Smooth muscle cell (in vitro differentiated cells): ENCODE results near the gene CXCL5. TPM values are rescaled to one million over a fixed set of nuclear protein-coding genes. Genes with fewer than 3 reads are reported as not detected.

ENCODE experiments used
- DNase-seq: peaks from one replicate; lab custom pipeline; 2025; ENCODE audit not compliant: unreplicated experiment; lab: John Stamatoyannopoulos, UW
- H2AFZ ChIP-seq: fragments of 200-600 bp; sonication (generic); 2 replicates; pipeline ENCODE4 v1.6.0; 2016; ENCODE audit warnings: antibody characterized with exemption, low read depth, mild to moderate bottlenecking
- H3F3A ChIP-seq: fragments of 200-600 bp; sonication (generic); 2 replicates; pipeline ENCODE4 v1.6.0; 2017; ENCODE audit warnings: antibody characterized with exemption, low read depth
- H3K27ac ChIP-seq: fragments of 200-600 bp; sonication (generic); 2 replicates; pipeline ENCODE4 v1.5.1; 2016; ENCODE audit warnings: low read depth, mild to moderate bottlenecking
- H3K27me3 ChIP-seq: fragments of 200-600 bp; sonication (generic); 2 replicates; pipeline ENCODE4 v1.6.1; 2016; ENCODE audit warnings: low read depth, mild to moderate bottlenecking
- H3K36me3 ChIP-seq: fragments of 200-600 bp; sonication (generic); 2 replicates; pipeline ENCODE4 v1.5.1; 2016; ENCODE audit warnings: low read depth
- H3K4me1 ChIP-seq: fragments of 200-600 bp; sonication (generic); 2 replicates; pipeline ENCODE4 v1.5.1; 2016; ENCODE audit warnings: low read depth
- H3K4me2 ChIP-seq: fragments of 200-600 bp; sonication (generic); 2 replicates; pipeline ENCODE4 v1.6.0; 2016; ENCODE audit warnings: mild to moderate bottlenecking
- H3K4me3 ChIP-seq: fragments of 200-600 bp; sonication (generic); 2 replicates; pipeline ENCODE4 v1.5.1; 2016; ENCODE audit warnings: mild to moderate bottlenecking
- H3K79me2 ChIP-seq: fragments of 200-600 bp; sonication (generic); 2 replicates; pipeline ENCODE4 v1.6.0; 2016; ENCODE audit warnings: low read depth, mild to moderate bottlenecking
- H3K9ac ChIP-seq: fragments of 200-600 bp; sonication (generic); 2 replicates; pipeline ENCODE4 v1.6.0; 2016; ENCODE audit warnings: low read depth
- H3K9me3 ChIP-seq: fragments of 200-600 bp; sonication (generic); replicated peaks from 2 replicates; pipeline ENCODE4 v1.5.1; 2016; ENCODE audit warnings: low read depth
- H4K20me1 ChIP-seq: fragments of 200-600 bp; sonication (generic); 2 replicates; pipeline ENCODE4 v1.6.0; 2016; ENCODE audit warnings: low read depth
- WGBS: methylation state at CpG from one replicate; pipeline ENCODE4 v1.1.7; 2016; ENCODE audit warnings: low lambda C conversion rate; 5-methylcytosine and 5-hydroxymethylcytosine counted together
- polyA plus RNA-seq: library from polyadenylated mRNA; unstranded; fragments of >200 nt; fragmentation: Nextera tagmentation; extraction: Ambion mirVana; gene quantifications from 2 replicates; pipeline ENCODE4 v1.2.1, GENCODE V29; 2016
- total RNA-seq: library from RNA; depleted of rRNA; stranded (reverse); fragments of >200 nt; gene quantifications from 2 replicates; pipeline ENCODE4 v1.2.3, GENCODE V29; 2014
- TF ChIP-seq, protein P1 (sequence below): fragments of 200-600 bp; sonication (generic); IDR thresholded peaks from 2 replicates; pipeline ENCODE4 v1.5.1; 2017; ENCODE audit warnings: borderline replicate concordance, mild to moderate bottlenecking, antibody characterized with exemption; ENCODE audit not compliant: insufficient read depth, poor library complexity, severe bottlenecking

The CXCL5 gene
- total and polyA plus RNA-seq, 2 experiments from 2014 or later = 3.7 to 4.2 TPM

DNA sequence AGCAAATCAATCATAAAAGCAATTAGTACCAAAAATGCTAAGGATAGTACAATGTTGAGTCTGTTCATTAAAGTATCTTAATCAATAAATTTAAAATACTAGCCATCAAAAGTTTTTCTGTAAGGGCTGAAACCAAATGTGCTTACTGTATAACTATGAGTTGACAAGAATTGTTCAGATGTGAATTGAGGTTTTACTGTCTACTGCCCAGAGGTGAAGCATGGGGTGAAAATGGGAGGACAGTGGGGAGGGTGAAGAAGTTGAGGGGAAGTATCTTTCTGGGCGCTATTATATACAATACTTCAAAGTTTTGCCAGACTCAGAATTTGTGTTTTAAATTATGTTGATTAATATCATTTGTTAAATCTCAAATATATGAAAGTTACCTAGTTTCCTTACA is 6.4 kb downstream of the CXCL5 start:
- DNase-seq = no peak
- no peak overlapping the region for H3K27ac ChIP-seq
- no peak overlapping the region for H3K4me3 ChIP-seq
- 60% methylated on average over 1 of the region's 1 CpG for whole genome bisulfite sequencing
- TF ChIP-seq, protein P1, sequence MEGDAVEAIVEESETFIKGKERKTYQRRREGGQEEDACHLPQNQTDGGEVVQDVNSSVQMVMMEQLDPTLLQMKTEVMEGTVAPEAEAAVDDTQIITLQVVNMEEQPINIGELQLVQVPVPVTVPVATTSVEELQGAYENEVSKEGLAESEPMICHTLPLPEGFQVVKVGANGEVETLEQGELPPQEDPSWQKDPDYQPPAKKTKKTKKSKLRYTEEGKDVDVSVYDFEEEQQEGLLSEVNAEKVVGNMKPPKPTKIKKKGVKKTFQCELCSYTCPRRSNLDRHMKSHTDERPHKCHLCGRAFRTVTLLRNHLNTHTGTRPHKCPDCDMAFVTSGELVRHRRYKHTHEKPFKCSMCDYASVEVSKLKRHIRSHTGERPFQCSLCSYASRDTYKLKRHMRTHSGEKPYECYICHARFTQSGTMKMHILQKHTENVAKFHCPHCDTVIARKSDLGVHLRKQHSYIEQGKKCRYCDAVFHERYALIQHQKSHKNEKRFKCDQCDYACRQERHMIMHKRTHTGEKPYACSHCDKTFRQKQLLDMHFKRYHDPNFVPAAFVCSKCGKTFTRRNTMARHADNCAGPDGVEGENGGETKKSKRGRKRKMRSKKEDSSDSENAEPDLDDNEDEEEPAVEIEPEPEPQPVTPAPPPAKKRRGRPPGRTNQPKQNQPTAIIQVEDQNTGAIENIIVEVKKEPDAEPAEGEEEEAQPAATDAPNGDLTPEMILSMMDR = no peak
- H3K79me2 ChIP-seq = no peaks in the 10 kb centered on the region
- no peaks in the 10 kb centered on the region for H4K20me1 ChIP-seq
- no peak overlapping the region for H3K9ac ChIP-seq
- no peaks in the 10 kb centered on the region for H3K4me1 ChIP-seq
- H3K4me2 ChIP-seq = no peak overlapping the region
- H3F3A ChIP-seq = no peaks in the 10 kb centered on the region
- peaks cover 9% of the 10 kb centered on the region for H3K27me3 ChIP-seq
- H3K9me3 ChIP-seq = no peaks in the 10 kb centered on the region
- no peak overlapping the region for H2AFZ ChIP-seq
- H3K36me3 ChIP-seq = no peaks in the 10 kb centered on the region

DNA sequence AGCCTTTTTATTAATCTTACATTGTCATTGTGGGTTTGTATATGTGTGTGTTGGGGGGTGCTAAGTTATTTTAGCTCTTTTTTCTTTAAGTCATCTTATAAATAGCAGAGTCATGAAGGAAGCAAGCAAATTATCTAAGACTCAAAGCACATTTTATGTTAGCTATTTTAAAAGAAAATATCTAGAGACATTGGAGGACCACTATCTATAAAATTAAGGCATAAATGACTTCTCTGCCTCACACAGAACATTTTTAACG is 6.8 kb downstream of the CXCL5 start:
- Histone ChIP-seq H3K27me3 (peaks cover 5% of the 10 kb centered on the region), H3K4me1 (no peaks in the 10 kb centered on the region), H3K36me3 (no peaks in the 10 kb centered on the region), H3K4me3 (no peak overlapping the region), H3K9me3 (no peaks in the 10 kb centered on the region), H3K9ac (no peak overlapping the region), H3K27ac (no peak overlapping the region), H3K79me2 (no peaks in the 10 kb centered on the region), H3K4me2 (no peak overlapping the region), H3F3A (no peaks in the 10 kb centered on the region), H2AFZ (no peak overlapping the region), H4K20me1 (no peaks in the 10 kb centered on the region)
- 93% methylated on average over 1 of the region's 1 CpG for WGBS
- TF ChIP-seq, protein P1 = no peak
- DNase-seq = no peak

DNA sequence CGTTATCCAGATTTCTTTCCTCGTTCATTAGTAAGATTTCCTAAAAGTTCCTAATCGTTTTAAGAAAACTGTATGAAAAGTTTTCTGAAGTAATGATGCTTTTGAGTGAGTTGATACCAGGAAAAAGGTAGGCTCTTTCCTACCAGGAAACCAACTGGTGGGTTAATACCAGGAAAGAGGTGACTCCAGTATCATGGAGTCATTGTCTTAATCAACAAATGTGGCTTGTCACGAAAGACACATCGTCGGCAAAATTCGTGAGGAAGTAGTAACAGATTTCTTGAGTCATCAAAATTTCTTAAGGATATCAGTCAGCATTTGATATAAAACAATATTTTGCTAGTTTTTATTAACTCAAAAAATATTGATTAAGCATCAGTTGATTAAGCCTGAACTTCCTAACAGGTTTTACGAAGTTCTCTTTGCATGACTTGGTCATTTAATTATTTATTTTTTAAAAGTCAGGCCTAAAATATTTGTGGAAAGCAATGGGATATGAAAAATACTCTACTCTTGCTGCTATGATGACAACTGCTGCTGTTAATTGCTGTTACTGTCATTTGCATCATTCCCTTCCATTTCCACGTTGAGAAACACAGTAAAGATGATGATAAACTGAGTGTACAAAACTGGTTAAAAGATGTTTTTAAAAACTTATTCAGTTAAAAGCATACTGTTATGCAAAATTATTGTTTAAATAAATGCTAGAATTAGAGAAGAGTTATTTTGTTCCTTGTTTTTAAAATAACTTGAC is 7.3 kb downstream of the CXCL5 start:
- Histone ChIP-seq H3K27ac (no peak overlapping the region), H3K79me2 (no peaks in the 10 kb centered on the region), H4K20me1 (no peaks in the 10 kb centered on the region), H3K27me3 (peaks cover 2% of the 10 kb centered on the region), H3K4me2 (no peak overlapping the region), H3K4me3 (no peak overlapping the region), H3K36me3 (no peaks in the 10 kb centered on the region), H3K9me3 (no peaks in the 10 kb centered on the region), H2AFZ (no peak overlapping the region), H3F3A (no peaks in the 10 kb centered on the region), H3K4me1 (no peaks in the 10 kb centered on the region), H3K9ac (no peak overlapping the region)
- WGBS = 92% methylated on average over 9 of the region's 9 CpGs
- DNase-seq = no peak
- TF ChIP-seq, protein P1 = no peak

DNA sequence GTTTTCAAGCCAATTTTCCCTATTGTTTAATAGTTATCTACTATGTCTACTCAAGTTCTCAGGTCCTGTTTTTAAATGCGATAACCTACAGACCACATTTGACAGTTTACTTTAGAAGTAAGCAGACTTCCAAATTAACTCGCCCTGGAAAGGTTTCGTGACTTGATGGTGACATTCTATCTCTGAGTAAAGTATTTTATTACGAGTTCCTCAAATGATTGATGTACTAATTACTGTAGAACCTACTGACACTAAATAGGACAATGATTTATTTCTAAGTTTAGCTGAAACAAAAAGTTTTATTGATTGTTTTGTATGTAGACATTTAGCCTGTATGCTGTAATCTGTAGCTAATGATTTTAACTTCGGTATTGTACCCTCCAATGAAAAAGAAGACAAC is 8.5 kb downstream of the CXCL5 start:
- Histone ChIP-seq H3K4me3 (no peak overlapping the region), H3K9me3 (no peaks in the 10 kb centered on the region), H3K4me2 (no peak overlapping the region), H2AFZ (no peak overlapping the region), H3K4me1 (no peaks in the 10 kb centered on the region), H3K27ac (no peak overlapping the region), H3F3A (no peaks in the 10 kb centered on the region), H3K27me3 (no peaks in the 10 kb centered on the region), H3K9ac (no peak overlapping the region), H3K36me3 (no peaks in the 10 kb centered on the region), H4K20me1 (no peaks in the 10 kb centered on the region), H3K79me2 (no peaks in the 10 kb centered on the region)
- no peak for DNase-seq
- TF ChIP-seq, protein P1 = no peak
- 93% methylated on average over 5 of the region's 5 CpGs for WGBS
